Left lung (tissue), 10 donors: Measurements from ENCODE around the gene ZMYND15. TPM values are rescaled to one million over a fixed set of nuclear protein-coding genes. Genes with fewer than 3 reads are reported as not detected.

Experiments used
- ATAC-seq: fragments of 200-7000 bp; cut with Tn5 transposase; one replicate; pipeline ENCODE4 v1.9.1; 2020; ENCODE audit warnings: moderate library complexity
- DNase-seq, 4 donors: peaks; one replicate each; pipeline ENCODE4 v3.0.0-alpha.2; 2013 to 2020
- H3K27ac ChIP-seq, 2 donors: fragments of 200-600 bp; sonication (generic) in 1 of 2; one replicate each; pipeline versions ENCODE4 v1.5.0 to v1.8.0; 2020 to 2021
- H3K27me3 ChIP-seq, 2 donors: fragments of 200-600 bp; sonication (generic) in 1 of 2; one replicate each; pipeline versions ENCODE4 v1.5.0 to v1.8.0; 2020 to 2021
- H3K36me3 ChIP-seq, 2 donors: fragments of 200-600 bp; sonication (generic) in 1 of 2; one replicate each; pipeline versions ENCODE4 v1.5.0 to v1.8.0; 2020 to 2021
- H3K4me1 ChIP-seq, 2 donors: fragments of 200-600 bp; one replicate each; pipeline ENCODE4 v1.8.0; 2021
- H3K4me3 ChIP-seq, 2 donors: fragments of 200-600 bp; sonication (generic) in 1 of 2; one replicate each; pipeline versions ENCODE4 v1.5.0 to v1.8.0; 2020 to 2021; ENCODE audit warnings: mild to moderate bottlenecking in 1 of 2
- H3K9me3 ChIP-seq, 2 donors: fragments of 200-600 bp; sonication (generic) in 1 of 2; one replicate each; pipeline versions ENCODE4 v1.5.0 to v1.8.0; 2020 to 2021
- intact Hi-C, 2 donors: fragments of 100-400 bp; cut with DNase I; formaldehyde crosslinking; loops; one replicate each; pipeline versions ENCODE4 v1.11.2 to v1.14.2; 2022
- polyA plus RNA-seq, 6 donors: library from polyadenylated mRNA; unstranded; fragments of 120-200 nt; gene quantifications; one replicate each; pipeline ENCODE4 v1.2.1, GENCODE V29; 2013; ENCODE audit not compliant: insufficient read length in 6 of 6
- total RNA-seq, 2 donors: library from RNA; stranded (reverse); fragmentation: NEBNext Ultra II Directional; extraction: Animal tissue kit (Norgen Biotek cat#: 25700); gene quantifications; one replicate each; pipeline ENCODE4 v1.2.1, GENCODE V29; 2021
- TF ChIP-seq, protein P1 (sequence below), 2 donors: fragments of 200-600 bp; sonication (generic) in 1 of 2; IDR thresholded peaks; one replicate each; pipeline versions ENCODE4 v1.5.0 to v1.8.0; 2021; ENCODE audit warnings: antibody characterized with exemption in 2 of 2
- donor health status: DM: no; HTN: yes; CAD: no.
- donor health status: DM: no; HTN: no; CAD: no.

ZMYND15 gene
- total and polyA plus RNA-seq, 8 donors: 0.34 to 5.2 (median 0.59) TPM

DNA sequence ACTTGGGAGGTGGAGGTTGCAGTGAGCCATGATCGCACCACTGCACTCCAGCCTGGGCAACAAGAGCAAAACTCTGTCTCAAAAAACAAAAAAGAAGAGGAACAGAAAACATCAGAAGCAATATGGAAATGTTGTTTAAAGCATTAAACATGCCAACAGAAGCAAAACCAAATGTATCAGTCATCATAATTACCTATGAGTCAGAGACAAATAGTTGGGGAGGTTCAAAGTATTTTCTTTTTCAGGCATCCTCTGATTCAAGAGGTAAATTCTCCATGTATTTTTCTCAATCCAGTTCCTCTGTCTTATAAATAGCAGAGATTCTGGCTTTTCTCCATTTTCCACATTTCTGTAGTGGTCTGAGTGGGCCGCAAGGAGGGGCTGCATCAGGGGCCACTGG lies 30.0 kb downstream of the ZMYND15 start:
- Histone ChIP-seq H3K9me3 (no peaks in the 10 kb centered on the region), H3K27ac (peak overlapping the region in 1 of 2 donors; percentile 57), H3K36me3 (no peaks in the 10 kb centered on the region), H3K4me3 (no peak overlapping the region), H3K27me3 (peaks cover 0 to 28% of the 10 kb centered on the region in 2 donors), H3K4me1 (peaks cover 0 to 47% of the 10 kb centered on the region in 2 donors)
- TF ChIP-seq, protein P1, sequence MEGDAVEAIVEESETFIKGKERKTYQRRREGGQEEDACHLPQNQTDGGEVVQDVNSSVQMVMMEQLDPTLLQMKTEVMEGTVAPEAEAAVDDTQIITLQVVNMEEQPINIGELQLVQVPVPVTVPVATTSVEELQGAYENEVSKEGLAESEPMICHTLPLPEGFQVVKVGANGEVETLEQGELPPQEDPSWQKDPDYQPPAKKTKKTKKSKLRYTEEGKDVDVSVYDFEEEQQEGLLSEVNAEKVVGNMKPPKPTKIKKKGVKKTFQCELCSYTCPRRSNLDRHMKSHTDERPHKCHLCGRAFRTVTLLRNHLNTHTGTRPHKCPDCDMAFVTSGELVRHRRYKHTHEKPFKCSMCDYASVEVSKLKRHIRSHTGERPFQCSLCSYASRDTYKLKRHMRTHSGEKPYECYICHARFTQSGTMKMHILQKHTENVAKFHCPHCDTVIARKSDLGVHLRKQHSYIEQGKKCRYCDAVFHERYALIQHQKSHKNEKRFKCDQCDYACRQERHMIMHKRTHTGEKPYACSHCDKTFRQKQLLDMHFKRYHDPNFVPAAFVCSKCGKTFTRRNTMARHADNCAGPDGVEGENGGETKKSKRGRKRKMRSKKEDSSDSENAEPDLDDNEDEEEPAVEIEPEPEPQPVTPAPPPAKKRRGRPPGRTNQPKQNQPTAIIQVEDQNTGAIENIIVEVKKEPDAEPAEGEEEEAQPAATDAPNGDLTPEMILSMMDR (IDR thresholded peaks at IDR 0.05): no peak
- ATAC-seq: no peak
- DNase-seq: no peak
- intact Hi-C loops: no loop called here

DNA sequence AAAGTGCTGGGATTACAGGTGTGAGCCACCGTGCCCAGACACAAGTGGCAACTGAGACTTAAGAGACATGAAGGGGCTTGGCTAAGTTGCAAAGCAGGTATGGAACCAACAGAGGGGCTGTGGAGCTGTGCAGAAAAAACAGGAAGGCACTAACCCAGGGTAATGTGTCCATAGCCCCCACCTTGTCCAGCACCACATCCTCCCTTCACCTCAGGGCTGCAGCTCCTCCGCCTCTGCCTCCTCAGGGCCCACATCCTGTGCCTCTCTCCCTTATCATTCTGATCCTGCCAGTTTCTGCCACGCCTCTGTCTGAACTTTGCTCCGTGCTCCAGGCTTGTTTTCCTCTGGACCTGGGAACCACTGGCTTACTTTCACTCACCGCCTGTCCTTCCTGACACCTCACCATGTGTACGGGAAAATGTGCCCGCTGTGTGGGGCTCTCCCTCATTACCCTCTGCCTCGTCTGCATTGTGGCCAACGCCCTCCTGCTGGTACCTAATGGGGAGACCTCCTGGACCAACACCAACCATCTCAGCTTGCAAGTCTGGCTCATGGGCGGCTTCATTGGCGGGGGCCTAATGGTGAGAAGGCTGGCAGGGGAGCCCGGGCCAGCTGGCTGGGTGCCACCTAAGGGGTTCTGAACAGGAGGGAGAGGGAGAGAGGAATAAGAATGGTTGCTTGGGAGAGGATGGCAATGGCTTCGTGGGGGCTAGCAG lies 32.0 kb downstream of the ZMYND15 start, which contains the start of gene TM4SF5:
TM4SF5 (plus strand) TSS at position 368 of the 716 bp plus-strand sequence; CDS start at position 405, 37 bp downstream.
- no peak for ATAC-seq
- no peaks in the 10 kb centered on the region for H3K9me3 ChIP-seq
- intact Hi-C loops: no loop called here
- H3K27me3 ChIP-seq: peaks cover 0 to 37% of the 10 kb centered on the region in 2 donors
- TF ChIP-seq, protein P1 (IDR thresholded peaks at IDR 0.05): no peak
- no peak within 1 kb of the TSS for H3K27ac ChIP-seq
- peaks cover 0 to 26% of the 10 kb centered on the region in 2 donors for H3K4me1 ChIP-seq
- DNase-seq: no peak
- H3K36me3 ChIP-seq: no peaks in the 10 kb centered on the region
- no peak within 1 kb of the TSS for H3K4me3 ChIP-seq

DNA sequence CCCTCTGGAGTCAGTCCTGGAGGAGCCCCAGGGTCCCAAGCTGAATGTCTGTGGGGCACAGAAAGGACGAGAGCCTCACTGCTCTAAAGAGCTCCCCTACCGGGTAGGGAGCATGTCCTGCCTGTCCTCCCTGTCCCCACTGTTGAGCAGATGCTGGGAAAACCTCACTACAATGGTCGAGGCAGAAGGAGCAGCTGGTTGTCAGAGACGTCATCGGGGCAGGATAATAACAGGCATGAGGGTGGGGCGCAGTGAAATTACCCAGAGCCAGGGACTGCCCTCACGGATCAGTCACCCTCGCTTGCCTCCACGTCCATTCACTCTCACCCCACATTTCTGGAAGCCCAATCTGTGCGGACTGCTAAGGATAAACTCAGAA lies 32.6 kb downstream of the ZMYND15 start:
- H3K9me3 ChIP-seq: no peaks in the 10 kb centered on the region
- DNase-seq (no peak), ATAC-seq (no peak)
- intact Hi-C loops: no loop called here
- peaks cover 0 to 25% of the 10 kb centered on the region in 2 donors for H3K4me1 ChIP-seq
- TF ChIP-seq, protein P1 (IDR thresholded peaks at IDR 0.05): no peak
- H3K36me3 ChIP-seq: no peaks in the 10 kb centered on the region
- no peak overlapping the region for H3K4me3 ChIP-seq
- peaks cover 0 to 37% of the 10 kb centered on the region in 2 donors for H3K27me3 ChIP-seq
- H3K27ac ChIP-seq: no peak overlapping the region

DNA sequence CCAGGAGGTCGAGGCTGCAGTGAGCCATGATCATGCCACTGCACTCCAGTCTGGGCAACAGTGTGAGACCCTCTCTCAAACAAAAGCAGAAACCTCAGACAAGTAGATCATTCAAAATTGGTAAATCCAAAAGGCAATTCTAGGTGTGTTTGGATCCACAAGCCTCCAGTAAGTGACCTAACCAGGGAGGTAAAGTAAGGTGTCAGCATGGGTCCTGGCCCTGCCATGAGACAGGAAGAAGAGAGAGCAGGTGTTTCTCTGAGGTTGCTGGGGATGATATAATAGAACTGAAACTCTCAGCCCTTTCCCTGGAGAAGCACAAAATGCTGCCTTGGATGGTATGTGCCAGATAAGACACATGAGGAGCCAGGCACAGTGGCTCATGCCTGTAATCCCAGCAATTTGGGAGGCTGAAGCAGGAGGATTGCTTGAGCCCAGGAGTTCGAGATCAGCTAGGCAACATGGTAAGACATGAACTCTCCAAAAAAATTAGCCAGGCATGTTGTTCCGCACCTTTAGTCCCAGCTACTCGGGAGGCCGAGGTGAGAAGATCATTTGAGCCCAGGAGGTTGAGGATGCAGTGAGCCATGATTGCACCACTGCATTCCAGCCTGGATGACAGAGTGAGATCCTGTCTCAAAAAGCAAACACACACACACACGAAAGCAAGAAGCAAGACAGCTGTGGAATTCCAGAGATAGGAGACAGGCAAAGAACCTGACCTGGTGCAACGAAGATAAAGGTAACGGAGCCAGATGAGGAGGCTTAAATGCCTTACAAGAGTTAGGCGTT lies 38.5 kb downstream of the ZMYND15 start:
- DNase-seq (peak in 1 of 4 donors; percentile 5), ATAC-seq (no peak)
- H3K27ac ChIP-seq: no peak overlapping the region
- TF ChIP-seq, protein P1 (IDR thresholded peaks at IDR 0.05): no peak
- H3K36me3 ChIP-seq: no peaks in the 10 kb centered on the region
- H3K9me3 ChIP-seq: no peaks in the 10 kb centered on the region
- H3K4me3 ChIP-seq: no peak overlapping the region
- H3K27me3 ChIP-seq: peaks cover 11 to 65% of the 10 kb centered on the region in 2 donors
- intact Hi-C loops: no loop called here
- no peaks in the 10 kb centered on the region for H3K4me1 ChIP-seq
